HG02970 (cell line): ENCODE data around the gene DUSP16.
"Not testable (repeated sequence)": the region's sequence is repeated elsewhere in the genome, so short reads cannot be mapped to it uniquely, and the experiment has no call there.

ENCODE experiments used
- ATAC-seq: cut with Tn5 transposase; IDR thresholded peaks from one replicate; pipeline ENCODE4 v1.9.1; 2021; ENCODE audit warnings: mild to moderate bottlenecking, moderate library complexity, moderate number of reproducible peaks; ENCODE audit not compliant: unreplicated experiment, low FRiP score

DUSP16 gene

GRCh38 chr12:12524128-12524527 is 38.5 kb downstream of the DUSP16 start:
- no peak for ATAC-seq

GRCh38 chr12:12523229-12523628 is 39.4 kb downstream of the DUSP16 start:
- ATAC-seq = no peak

GRCh38 chr12:12522657-12523056 is 40.0 kb downstream of the DUSP16 start:
- not testable (repeated sequence) for ATAC-seq

GRCh38 chr12:12521888-12522287 is 40.8 kb downstream of the DUSP16 start:
- ATAC-seq = no peak

GRCh38 chr12:12521044-12521485 is 41.6 kb downstream of the DUSP16 start:
- no peak for ATAC-seq

- ATAC-seq = no peak
These were observed 42.4 kb downstream of the DUSP16 start for GRCh38 chr12:12520273-12520672.

- no peak for ATAC-seq
These were observed 43.2 kb downstream of the DUSP16 start for GRCh38 chr12:12519354-12519998.

GRCh38 chr12:12518919-12519318 is 43.7 kb downstream of the DUSP16 start:
- no peak for ATAC-seq

GRCh38 chr12:12518464-12518845 is 44.2 kb downstream of the DUSP16 start:
- no peak for ATAC-seq

GRCh38 chr12:12513416-12514006 is 49.2 kb downstream of the DUSP16 start:
- ATAC-seq = no peak

GRCh38 chr12:12511895-12512711 is 50.6 kb downstream of the DUSP16 start:
- ATAC-seq = no peak

- ATAC-seq = no peak
These were observed 51.5 kb downstream of the DUSP16 start for GRCh38 chr12:12511021-12511783.

GRCh38 chr12:12510551-12510950 is 52.1 kb downstream of the DUSP16 start:
- ATAC-seq = no peak

GRCh38 chr12:12510141-12510540 is 52.5 kb downstream of the DUSP16 start:
- no peak for ATAC-seq

- ATAC-seq = no peak
These were observed 54.1 kb downstream of the DUSP16 start for GRCh38 chr12:12508612-12509011.

GRCh38 chr12:12507121-12507520 is 55.5 kb downstream of the DUSP16 start:
- no peak for ATAC-seq

GRCh38 chr12:12506496-12506890 is 56.2 kb downstream of the DUSP16 start:
- ATAC-seq = no peak

GRCh38 chr12:12505544-12506495 is 56.8 kb downstream of the DUSP16 start:
- ATAC-seq = peak; percentile 81

GRCh38 chr12:12503384-12504078 is 59.1 kb downstream of the DUSP16 start:
- no peak for ATAC-seq
